ENCODE data around the gene OASL.

Gene OASL

GRCh38 chr12:120972870-120973543, 66.0 kb downstream of the OASL start:
- in situ Hi-C loops (cut with MboI; ENCODE audit: low sequenced_read_pairs), result loop anchor here (25.0 kb wide), 1 partner anchor 386 kb away; the partner anchor contains the start of gene POP5

- in situ Hi-C loops (cut with MboI; ENCODE audit: low sequenced_read_pairs), result loop anchor here (25.0 kb wide), 1 partner anchor 384 kb away; the partner anchor contains the start of gene POP5
Measured at GRCh38 chr12:120971299-120972180, 67.5 kb downstream of the OASL start.

GRCh38 chr12:120970310-120970709, 68.7 kb downstream of the OASL start:
- in situ Hi-C loops (cut with MboI; ENCODE audit: low sequenced_read_pairs), result loop anchor here (25.0 kb wide), 1 partner anchor 383 kb away; the partner anchor contains the start of gene POP5

Data from HL-60/S4 treated with phorbol 12-myristate 13-acetate at 8.2 ng/mL for 4 days and 3 days (cell line).